Measurements from ENCODE around the gene CKAP4.

GRCh38 chr12:106247674-106248311, at the start of gene CKAP4:
- TF ChIP-seq GATA3 (IDR thresholded peaks at IDR 0.05; ENCODE audit: low read depth, low read length) (no peak), GATA2 (IDR thresholded peaks at IDR 0.05; ENCODE audit: low read depth, low read length) (no peak)

Data from SH-SY5Y (cell line).